ENCODE data around the gene EXOSC10. TPM values are rescaled to one million over a fixed set of nuclear protein-coding genes. Genes with fewer than 3 reads are reported as not detected.

Gene EXOSC10
- total and polyA plus RNA-seq, 2 of the 13 experiments (the other 11 are each of a cell fraction or from before 2014, with no cell fraction given): 48.4 to 67.6 TPM

- Histone ChIP-seq H3K27me3 (ENCODE audit: control insufficient read depth in 1 of 2, insufficient read depth in 2 of 2, low read length in 2 of 2) (no peaks in the 10 kb centered on the region), H3K36me3 (replicated peaks in 1 of 2; ENCODE audit: control insufficient read depth in 1 of 2, insufficient read depth in 2 of 2, low read length in 2 of 2) (peaks cover 11 to 59% of the 10 kb centered on the region in 2 experiments; a peak in 4 of 5 replicates), H3K79me2 (ENCODE audit: insufficient read depth, low read length) (no peaks in the 10 kb centered on the region), H3K9ac (ENCODE audit: insufficient read depth, low read depth, low read length) (no peak overlapping the region), H3K4me3 (replicated peaks in 1 of 3; ENCODE audit: insufficient read depth in 1 of 3, low read depth in 2 of 3, low read length in 3 of 3) (no peak overlapping the region), H2AFZ (ENCODE audit: low read length) (no peak overlapping the region), H4K20me1 (ENCODE audit: insufficient read depth, low read length) (no peaks in the 10 kb centered on the region), H3K4me2 (ENCODE audit: low read depth, low read length) (no peak overlapping the region), H3K27ac (ENCODE audit: extremely low read length, insufficient read depth, low read length) (no peak overlapping the region), H3K4me1 (ENCODE audit: insufficient read depth, low read length) (no peaks in the 10 kb centered on the region), H3K9me3 (ENCODE audit: low read length) (no peaks in the 10 kb centered on the region)
- DNase-seq (ENCODE audit: low spot score) (no peak), FAIRE-seq (no peak), ATAC-seq (no peak)
- intact Hi-C loops (cut with micrococcal nuclease; ENCODE audit: unreplicated experiment): no loop called here
- in situ Hi-C loops (cut with HindIII; ENCODE audit: extremely low pct_ligation_motif_present, low pct_unique_long_range_greater_than_20kb): no loop called here
- no TSS peak for BruUV-seq (replicated peaks)
- ChIA-PET CTCF (ENCODE audit: low intra/inter-chr PET ratio, low total read pairs) (no interaction called here), POLR2A (no interaction called here)
- WGBS (ENCODE audit: low lambda C conversion rate): 94% methylated on average over 8 of the region's 8 CpGs
- TF ChIP-seq ZNF160 (CRISPR knock-in tag; IDR thresholded peaks at IDR 0.05): no peak
- TF ChIP-seq, protein P1, sequence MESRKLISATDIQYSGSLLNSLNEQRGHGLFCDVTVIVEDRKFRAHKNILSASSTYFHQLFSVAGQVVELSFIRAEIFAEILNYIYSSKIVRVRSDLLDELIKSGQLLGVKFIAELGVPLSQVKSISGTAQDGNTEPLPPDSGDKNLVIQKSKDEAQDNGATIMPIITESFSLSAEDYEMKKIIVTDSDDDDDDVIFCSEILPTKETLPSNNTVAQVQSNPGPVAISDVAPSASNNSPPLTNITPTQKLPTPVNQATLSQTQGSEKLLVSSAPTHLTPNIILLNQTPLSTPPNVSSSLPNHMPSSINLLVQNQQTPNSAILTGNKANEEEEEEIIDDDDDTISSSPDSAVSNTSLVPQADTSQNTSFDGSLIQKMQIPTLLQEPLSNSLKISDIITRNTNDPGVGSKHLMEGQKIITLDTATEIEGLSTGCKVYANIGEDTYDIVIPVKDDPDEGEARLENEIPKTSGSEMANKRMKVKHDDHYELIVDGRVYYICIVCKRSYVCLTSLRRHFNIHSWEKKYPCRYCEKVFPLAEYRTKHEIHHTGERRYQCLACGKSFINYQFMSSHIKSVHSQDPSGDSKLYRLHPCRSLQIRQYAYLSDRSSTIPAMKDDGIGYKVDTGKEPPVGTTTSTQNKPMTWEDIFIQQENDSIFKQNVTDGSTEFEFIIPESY (CRISPR knock-in tag; IDR thresholded peaks at IDR 0.05): peak; percentile 38; the same call in 1 of the 2 replicates
- TF ChIP-seq HDAC6 (IDR thresholded peaks at IDR 0.05; ENCODE audit: low read depth, low read length): no peak
- no peak for TF ChIP-seq ZNF335 (CRISPR knock-in tag; IDR thresholded peaks at IDR 0.05)
- TF ChIP-seq IRF1 (CRISPR knock-in tag; IDR thresholded peaks at IDR 0.05; ENCODE audit: low read depth): no peak
- TF ChIP-seq MATR3 (CRISPR knock-in tag; IDR thresholded peaks at IDR 0.05): no peak
- TF ChIP-seq ZNF329 (CRISPR knock-in tag; IDR thresholded peaks at IDR 0.05; ENCODE audit: low read depth): no peak
- TF ChIP-seq TP53 (CRISPR knock-in tag; conservative IDR thresholded peaks at IDR 0.05): no peak
Measured at GRCh38 chr1:11132563-11133293, 33.1 kb upstream of the EXOSC10 start.

All from HepG2 (cell line).